SW480 (cell line): ENCODE results near the gene VSTM2B.
"Not testable (repeated sequence)": the region's sequence is repeated elsewhere in the genome, so short reads cannot be mapped to it uniquely, and the experiment has no call there.

ENCODE experiments used
- DNase-seq: peaks from one replicate; pipeline ENCODE4 v3.0.0-alpha.2; 2016; ENCODE audit warnings: low spot score

VSTM2B gene

GRCh38 chr19:29530540-29531457, 5.0 kb downstream of the VSTM2B start:
- no peak for DNase-seq

DNA sequence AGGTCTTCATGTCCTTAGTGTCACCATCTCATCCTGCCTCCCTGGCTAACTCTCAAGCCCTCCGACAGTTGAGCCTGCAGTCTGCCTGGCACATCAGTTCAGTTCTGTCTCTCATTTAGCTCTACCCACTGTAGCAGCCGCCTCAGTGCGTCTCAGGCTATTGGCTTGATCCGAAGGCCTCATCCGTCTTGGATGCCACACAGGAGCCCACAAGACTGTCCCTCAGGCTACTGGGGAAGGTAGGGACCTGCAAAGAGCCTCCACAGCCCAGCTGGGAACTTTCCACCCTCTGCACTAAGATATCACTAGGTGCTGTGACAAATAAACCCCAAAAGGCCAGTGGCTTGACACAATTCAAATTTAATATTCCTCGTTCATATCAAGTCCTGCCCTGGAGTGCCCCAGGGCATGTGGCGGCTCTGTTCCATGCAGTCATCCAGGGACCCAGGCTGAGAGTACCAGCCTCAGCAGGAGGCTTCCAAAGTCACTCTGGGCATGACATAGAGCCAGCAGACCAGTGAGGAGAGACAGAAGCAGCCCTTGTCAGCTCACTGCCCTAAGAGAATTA, 5.7 kb downstream of the VSTM2B start:
- DNase-seq: no peak

- DNase-seq: no peak
Observed at GRCh38 chr19:29532097-29532496, 6.3 kb downstream of the VSTM2B start.

DNA sequence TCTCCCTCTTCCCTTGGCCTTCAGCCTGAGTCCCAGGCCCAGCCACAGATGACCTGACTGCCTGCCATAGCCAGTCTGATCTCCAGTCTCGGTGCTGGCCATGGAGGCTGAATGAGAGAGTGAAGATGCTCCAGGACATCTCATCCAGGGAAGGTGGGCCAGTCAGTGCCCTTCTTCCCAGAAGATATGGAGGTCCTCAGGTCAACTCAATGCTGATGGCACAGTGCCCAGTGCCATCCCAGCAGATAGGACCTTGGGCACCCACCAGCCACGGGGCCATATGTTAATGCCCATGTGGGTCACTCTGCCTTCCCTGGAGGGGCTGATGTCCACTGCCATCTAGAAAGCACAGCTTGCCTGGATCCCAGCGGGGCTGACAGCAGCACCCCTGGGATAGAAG, 7.2 kb downstream of the VSTM2B start:
- DNase-seq: no peak

GRCh38 chr19:29533578-29534544, 8.1 kb downstream of the VSTM2B start:
- DNase-seq: no peak

DNA sequence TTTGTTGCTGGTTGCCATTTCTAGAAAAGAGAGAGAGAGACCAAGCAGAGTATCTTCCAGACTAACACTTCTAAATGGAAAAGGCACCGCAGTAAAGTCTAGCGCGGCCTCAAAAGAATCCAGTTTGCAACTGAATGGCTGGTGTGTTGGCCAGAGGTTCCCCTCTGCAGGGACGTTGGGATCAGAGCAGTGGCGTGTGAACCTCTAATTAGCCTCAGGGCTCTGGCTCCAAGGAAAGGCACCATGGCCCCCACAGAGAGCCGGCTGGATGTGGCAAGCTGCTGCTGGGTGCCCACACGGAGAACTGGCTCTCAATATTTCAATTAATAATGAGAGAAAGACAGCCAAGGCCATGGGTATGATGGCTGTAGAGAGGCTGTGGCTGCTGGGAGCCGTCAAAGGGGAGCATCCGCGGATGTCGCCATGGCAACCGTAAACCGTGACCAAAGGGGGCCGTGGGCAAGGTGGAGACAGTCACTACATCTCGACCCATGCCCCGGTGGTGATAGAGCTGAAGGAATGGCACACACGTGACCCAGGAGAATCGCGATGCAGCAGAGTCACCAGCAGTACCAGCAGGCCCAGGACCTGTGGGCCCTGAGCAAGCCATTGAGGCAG, 9.5 kb downstream of the VSTM2B start:
- DNase-seq: no peak

DNA sequence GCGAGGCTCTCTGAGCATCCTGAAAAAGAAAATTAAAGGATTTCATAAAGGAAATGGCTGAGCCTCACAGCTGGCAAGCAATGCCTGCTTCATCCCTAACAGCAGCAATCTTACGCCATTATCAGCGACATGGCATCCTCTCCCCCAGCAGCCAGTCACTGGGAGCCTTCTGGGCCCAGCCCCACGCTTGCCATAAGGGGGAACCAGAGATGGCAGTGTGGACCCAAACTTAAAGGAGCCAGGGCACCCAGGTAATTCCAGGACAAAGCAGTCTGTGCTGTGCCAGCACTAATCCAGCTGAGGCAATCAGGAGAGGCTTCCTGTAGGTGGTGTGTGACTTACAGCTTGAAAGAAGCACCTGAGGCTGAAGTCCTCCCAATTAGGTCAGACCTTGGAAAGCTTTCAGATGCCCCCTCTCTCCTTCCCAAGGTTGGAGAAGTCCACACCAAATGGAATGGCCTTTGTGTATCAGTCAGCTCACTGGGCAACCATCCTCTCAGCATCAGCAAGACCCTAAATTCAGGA, 10.3 kb downstream of the VSTM2B start:
- no peak for DNase-seq

DNA sequence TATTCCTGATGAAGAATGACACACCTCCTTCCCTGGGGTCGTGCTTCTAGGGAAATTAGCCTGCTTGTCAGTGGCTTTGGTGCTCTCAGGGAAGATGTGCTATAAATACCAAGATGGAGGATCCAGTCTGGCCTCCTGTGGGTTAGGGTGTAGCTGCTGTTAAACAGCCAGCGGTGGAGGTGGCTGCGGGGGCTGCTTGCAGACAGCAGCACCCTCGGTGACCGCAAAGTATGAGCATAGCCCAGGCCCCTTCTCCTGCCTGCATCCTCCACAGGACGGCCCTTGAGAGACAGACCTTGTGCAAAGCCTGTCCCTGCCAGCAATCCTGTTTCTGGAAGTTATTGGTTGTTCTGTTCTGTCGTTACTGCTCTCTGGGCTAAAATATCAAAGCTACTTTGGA, 11.4 kb downstream of the VSTM2B start:
- DNase-seq: no peak

DNA sequence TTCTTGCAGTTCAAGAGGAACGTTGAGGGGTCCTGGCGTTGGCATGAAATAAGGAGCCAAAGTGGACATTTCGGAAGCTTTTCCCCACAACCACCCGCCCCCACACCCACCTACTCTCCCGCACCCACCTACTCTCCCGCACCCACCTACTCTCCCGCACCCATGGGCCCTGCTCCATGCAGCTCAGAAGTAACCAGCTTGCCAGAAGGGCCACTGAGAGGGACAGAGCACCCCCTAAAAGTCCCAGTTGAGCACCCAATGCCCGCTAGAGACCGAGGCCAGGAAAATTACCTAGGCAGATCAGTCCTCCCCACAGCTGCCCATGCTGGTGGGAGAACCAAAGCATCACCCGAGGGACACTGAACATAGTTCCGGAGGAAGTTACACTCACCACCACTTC, 11.8 kb downstream of the VSTM2B start:
- DNase-seq: no peak

- no peak for DNase-seq
Observed at GRCh38 chr19:29538146-29538545, 12.4 kb downstream of the VSTM2B start.

GRCh38 chr19:29538651-29539050, 12.9 kb downstream of the VSTM2B start:
- no peak for DNase-seq

DNA sequence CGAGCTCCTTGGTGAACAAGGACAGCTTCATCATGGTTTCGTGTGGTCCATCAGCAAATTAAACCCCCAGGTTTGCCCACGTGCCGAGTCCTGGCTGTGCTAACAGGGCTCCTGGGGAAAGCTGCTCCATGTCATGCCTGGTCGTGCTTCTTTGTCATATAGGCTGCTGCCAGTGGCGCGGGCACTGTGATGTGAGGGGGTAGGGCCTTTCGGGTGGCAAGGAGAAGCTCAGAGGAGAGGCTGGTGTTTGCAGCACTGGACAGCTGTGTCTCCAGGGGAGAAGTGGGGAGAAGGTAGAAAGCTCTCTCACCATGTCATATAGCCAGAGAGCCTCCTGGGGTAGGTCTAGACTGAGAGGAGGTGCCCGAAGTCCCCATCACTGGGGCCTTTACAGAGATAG, 13.3 kb downstream of the VSTM2B start:
- no peak for DNase-seq

GRCh38 chr19:29539670-29540069, 13.9 kb downstream of the VSTM2B start:
- no peak for DNase-seq

GRCh38 chr19:29540114-29540513, 14.3 kb downstream of the VSTM2B start:
- DNase-seq: no peak

GRCh38 chr19:29541473-29542253, 15.9 kb downstream of the VSTM2B start:
- DNase-seq: no peak

GRCh38 chr19:29542327-29542726, 16.5 kb downstream of the VSTM2B start:
- DNase-seq: no peak

DNA sequence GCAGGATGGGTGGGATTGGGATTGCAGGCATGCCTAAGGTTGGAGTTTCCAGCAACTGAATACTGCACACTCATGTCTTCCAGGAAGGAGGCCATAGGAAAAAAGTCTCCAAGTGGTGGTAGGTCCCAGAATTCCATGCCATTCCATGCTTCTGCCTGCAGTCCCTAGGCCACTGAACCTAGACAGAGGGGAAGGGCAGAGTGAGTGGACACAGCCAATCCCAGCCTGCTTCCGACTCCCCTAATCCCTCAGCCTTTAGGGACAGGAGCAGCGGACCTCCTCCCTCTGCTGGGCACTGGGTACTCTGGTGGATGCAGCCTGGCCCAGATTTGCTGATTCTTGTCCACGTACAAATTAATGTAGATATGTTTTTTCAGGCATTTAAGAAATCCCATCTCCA, 17.0 kb downstream of the VSTM2B start:
- DNase-seq: no peak

GRCh38 chr19:29543381-29543780, 17.6 kb downstream of the VSTM2B start:
- no peak for DNase-seq

- no peak for DNase-seq
Observed at GRCh38 chr19:29544656-29545360, 19.0 kb downstream of the VSTM2B start.

- not testable (repeated sequence) for DNase-seq
Observed at GRCh38 chr19:29545447-29545846, 19.7 kb downstream of the VSTM2B start.
